ENCODE results near the gene ZBTB20.

The ZBTB20 gene

DNA sequence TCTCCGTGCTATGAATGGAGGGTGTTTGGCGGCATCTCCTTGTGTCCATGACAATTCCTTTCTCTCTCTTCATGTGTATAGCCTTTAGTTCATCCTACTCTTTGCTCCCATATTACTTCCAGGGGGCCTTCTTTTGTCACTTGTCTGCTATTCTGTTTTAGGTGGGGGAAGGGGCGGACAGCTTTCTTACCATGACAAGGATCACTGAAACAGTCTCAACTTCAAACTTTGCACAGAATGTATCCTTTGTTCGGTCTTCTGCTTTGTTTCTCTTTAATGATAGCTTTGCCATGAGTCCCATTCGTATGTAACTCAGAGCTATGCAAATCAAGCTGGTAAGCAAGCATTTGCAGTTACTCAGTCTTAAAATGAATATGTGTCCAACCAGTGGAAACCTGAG lies 559.1 kb downstream of the ZBTB20 start:
- no peak for DNase-seq (ENCODE audit: low read depth, low spot score)

DNA sequence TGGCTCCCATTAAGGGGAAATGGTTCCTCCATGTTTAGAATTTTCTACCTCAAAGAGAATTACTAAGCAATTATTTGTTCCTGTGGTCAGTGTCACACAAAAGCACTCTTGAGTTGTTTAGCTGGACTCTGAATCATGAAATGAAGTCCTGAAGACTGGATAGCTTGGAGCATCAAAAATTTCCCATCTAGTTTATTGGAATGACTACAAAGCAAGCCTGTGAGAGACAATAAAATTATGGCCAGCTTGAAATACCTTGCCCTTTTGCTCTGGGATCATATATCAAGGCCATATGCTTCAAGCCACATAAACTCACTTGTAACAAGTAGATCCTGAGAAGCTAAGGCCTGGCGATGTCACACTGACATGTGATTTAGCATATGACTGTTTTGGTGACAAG lies 561.0 kb downstream of the ZBTB20 start:
- no peak for DNase-seq (ENCODE audit: low read depth, low spot score)

DNA sequence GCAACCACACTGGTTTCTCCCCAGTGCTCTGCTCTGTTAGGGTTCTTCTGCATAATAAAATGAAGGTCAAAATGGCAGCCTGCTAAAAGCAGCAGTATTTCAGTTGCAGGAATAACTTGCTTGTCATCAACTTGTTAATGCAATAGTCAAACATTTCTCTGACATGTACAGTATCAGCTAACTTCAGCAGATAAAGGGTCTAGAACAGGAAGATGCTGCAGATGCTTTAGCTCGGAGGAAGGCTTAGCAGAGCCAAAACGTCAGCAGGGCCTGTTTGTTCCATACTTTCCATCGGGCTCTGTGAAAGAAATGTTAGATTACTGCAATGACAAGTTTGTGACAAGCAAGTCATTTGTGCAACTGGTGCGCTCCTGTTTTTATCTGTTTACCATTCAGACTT lies 561.4 kb downstream of the ZBTB20 start:
- no peak for DNase-seq (ENCODE audit: low read depth, low spot score)

DNA sequence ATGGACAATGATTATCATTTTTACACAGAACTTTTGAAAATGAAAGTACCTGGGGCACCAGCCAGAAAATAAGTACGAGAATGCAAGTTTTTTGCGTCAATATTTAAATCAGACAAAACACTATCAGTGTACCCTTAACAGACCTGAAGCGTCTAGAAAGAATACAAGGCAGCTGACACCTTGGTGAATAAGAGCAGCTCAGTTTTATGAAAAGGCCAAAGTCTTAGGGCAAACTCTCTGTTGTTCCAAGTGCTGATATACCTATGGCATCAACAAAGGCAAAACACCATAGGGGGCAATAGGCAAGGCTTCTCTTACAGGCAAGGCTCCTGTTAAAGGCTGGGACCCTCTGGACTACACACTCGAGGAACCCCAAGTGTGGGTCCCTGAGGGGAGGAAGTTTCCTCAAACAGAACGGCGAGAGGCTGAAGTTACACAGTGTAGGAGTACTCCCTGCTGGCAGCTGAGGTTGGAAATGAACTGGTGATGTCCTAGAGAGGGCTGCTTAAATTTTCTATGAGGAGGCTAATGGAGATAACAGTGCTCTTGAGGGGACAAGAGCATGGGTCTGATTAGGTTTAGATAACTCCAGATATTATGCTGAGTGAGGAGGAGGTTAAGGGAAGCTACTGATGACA lies 562.2 kb downstream of the ZBTB20 start:
- DNase-seq (ENCODE audit: low read depth, low spot score), result no peak

DNA sequence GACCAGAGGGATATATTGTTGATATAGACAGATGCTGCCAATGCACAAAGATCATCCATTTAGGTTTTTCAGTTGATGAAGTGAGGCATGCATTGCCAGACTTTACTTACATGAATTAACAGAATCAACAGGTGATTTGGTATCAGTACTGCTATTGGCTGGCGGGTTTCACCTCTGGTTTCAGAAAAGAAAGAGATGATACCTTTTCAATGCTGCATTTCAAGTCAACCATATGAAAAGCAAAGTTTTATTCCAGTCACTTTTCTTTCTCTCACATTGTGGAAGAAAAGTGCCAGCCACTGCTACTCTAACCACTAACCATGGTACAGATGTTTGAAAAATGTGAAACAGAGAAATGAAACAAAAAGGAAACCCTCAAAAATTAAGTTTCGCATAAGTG lies 564.2 kb downstream of the ZBTB20 start:
- DNase-seq (ENCODE audit: low read depth, low spot score), result no peak

DNA sequence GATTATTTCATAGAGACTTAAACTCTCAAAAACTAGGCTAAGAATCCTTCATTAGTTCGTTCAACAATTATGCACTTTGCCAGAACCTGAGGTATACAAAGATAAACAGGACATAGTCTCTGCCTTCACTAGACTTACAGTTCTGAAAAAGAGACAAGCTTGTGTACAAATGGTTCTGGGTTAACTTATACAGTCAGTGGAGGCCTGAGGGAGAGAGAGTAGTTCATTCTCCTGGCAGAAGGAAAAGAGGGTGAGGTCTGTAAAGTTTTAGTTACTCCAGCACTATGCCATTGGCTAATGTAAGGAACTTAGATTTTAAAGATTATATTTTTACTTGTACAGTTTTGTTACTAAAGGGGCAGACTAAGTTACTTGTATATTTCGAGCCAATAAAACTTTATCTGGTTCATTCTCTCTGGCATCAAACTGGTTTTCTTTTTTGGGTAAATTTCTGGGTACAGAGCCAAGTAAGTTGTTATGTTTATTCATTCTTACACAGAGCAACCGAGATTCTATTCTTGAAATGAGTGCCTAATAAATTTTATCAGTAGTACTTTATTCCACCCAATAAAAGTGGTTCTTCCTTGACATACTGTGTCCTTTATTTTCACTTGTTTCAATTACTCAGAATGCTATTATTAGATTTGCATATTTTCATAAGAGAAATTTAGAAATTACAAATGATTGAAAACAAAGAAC lies 574.6 kb downstream of the ZBTB20 start:
- no peak for DNase-seq (ENCODE audit: low read depth, low spot score)

DNA sequence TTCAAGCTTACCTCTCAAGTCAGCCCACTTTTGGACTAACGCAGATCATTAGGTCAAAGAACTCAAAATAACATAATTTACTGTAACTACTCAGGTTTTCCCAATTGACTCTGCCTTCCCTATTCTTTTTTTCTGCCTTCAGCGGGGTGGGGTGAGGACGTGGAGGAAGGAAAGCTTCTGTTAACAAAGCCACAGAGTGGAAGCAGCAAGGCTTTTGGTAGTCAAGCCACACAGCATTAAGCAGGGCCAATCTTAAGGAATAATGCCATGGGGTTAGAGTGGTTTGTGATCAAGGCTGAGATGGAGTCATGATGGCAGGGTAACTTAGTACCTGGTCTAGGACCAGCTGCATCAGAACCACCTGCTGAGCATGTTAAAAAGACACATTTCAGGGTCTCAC lies 575.7 kb downstream of the ZBTB20 start:
- no peak for DNase-seq (ENCODE audit: low read depth, low spot score)

DNA sequence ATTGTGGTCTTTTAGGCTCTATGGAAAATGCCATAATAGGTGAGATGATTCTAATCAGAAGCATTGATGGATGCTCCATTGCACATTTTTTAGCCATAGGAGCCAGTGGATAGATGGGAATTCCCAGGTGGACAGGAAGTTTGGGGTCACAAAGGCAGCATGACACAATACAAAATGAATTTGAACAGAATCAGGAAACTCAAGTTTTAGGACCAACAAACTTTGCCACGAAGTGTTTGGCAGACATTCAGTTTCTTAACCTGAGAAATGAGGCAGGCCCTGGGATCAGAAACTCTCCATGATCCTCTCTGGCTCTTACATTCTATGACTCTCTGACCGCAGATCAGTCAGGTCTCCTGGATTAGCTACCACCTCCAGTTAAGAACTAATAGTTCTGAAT lies 577.9 kb downstream of the ZBTB20 start:
- DNase-seq (ENCODE audit: low read depth, low spot score), result no peak

DNA sequence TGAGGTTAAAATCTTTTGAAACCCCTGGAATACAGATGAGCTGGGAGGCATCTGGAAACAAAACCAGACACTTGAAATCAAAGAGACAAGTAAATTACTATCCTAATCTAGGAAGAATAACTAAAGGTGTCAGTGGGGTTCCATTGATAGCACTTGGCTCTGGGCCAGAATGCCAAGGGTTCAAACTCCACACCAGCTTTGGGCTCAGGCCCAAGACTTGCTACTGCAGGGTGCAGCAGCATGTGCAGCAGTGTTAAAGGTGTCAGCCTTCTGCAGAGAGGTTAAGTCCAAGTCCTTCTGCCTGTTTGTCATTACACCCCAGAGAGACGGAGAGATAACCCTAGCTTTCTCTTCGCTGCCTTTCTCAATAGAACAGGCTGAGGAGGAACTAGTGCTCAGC lies 579.3 kb downstream of the ZBTB20 start:
- DNase-seq (ENCODE audit: low read depth, low spot score), result no peak

DNA sequence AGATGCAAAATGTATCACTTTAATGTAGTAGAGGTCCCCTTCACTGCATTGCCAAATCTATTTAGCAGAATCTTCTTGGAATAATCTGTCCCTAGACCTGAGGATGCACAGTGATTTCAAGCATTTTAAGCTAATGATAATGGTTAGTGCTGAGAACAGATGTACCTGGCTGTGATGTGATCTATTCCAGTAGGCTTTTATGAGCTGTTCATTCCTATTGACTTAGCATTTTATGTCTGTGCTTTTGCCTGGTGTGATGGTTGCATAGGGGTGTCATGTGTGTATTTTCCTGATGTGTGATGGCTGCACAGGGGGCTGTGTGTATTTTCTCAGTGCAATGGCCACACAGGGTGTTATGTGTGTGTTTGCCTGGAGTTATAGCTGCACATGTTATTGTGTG lies 580.3 kb downstream of the ZBTB20 start:
- no peak for DNase-seq (ENCODE audit: low read depth, low spot score)

DNA sequence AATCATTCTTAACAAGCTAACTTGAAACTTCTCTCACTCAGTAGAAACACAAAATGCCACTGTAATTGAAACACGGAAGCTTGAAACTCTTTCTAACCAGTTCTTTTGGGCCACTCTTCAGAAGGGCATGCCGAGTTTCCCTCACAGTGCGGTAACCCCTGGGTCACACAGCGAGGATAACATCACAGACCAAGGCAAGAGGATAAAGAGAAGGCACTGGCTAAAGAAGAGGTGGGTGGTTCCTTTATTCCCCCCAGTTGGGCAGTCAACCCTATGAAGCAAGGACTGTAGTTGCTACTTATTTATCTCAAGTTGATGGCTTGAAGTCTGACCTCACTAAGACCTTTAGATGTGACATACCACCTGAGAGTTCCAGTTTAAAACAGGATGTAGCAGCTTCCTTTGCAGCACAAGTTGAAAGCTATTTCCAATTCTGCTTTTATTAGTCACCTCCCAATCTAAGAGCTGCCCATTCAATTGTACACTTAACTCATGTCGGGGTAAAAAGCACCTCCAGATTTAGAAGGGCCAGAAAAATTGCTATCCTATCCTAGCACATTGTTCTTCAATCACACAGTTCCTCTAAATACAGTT lies 580.8 kb downstream of the ZBTB20 start:
- no peak for DNase-seq (ENCODE audit: low read depth, low spot score)

DNA sequence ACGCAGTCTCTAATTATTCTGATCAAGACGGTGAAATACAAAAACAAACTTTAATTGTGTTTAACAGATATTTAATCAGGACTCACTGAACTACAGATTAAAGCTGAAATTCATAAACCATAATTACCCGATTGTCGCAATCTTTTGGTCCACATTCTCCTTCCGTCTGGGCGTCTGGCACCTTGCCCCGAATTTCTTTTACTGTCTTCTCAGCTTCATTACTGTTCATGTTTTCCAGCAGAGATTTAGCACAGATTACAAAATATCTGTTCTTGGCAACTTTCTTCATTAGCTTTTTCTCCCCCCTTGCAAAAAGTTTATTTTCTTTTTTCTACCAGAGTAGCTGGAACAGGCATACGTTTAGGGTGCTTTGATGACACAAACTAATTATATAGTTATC lies 581.9 kb downstream of the ZBTB20 start:
- no peak for DNase-seq (ENCODE audit: low read depth, low spot score)

DNA sequence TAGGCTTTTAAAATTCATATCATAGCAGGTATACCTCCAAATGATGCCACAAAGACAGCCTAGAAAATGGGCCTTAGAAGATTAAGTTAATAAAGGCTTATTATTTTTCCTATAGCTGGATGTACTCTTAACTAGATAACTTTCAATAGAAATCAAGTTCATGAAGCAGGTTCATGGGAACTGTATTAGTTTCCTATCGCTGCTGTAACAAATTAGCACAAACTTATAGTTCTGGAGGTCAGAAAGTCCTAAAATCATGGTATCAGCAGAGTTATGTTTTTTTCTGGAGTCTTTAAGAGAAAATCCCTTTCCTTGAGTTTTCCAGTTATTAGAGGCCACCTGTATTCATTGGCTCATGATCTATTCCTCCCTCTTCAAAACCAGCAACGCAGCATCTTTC lies 583.4 kb downstream of the ZBTB20 start:
- no peak for DNase-seq (ENCODE audit: low read depth, low spot score)

DNA sequence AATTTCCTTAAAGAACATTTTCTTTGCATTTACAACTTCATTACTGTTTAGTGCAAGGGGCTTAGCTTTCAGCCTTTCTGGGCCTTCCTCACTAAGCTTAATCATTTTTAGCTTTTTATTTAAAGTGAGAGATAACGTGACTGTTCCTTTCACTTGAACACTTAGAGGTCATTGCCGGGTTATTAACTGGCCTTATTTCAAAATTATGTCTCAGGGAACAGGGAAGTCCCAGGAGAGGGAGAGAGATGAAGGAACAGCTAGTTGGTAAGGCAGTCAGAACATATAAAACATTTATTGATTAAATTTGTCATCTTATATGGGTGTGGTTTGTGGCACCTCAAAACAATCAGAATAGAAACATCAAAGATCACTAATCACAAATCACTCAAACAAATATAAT lies 584.5 kb downstream of the ZBTB20 start:
- no peak for DNase-seq (ENCODE audit: low read depth, low spot score)

DNA sequence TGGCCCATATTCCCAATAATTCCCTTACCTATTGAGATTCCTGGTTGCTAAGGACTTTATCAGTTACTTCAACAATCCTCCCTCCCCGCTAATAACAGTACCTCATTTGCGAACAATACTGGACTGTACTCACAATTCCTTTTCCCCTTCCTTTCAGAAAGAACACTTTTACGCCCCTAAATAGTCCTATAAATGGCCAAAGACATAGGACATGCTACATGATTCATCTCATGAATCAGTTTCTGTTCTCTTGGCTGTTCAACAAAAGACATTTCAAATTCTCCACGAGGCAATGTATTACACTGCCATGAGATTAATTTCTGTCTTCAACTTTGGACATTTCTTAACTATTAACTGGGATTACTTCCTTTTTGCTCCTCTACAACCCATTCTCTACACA lies 588.8 kb downstream of the ZBTB20 start:
- no peak for DNase-seq (ENCODE audit: low read depth, low spot score)

DNA sequence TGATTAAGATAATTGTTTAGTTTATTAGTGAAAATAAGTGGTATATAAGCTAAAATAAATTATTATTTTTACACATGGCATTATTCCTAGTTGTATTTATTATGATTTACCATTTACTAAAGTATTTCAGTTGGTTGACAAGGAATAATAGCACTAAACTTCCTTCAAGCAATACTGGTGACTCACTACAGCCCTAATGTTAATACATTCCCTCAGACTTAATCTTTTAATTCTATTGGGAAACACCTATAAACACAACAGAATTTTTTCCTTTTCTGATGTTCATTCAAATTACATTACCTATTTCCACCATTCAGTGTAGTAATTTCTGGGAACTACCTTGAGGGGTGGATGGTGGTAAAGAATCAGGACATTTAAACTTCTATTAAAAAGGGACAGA lies 589.3 kb downstream of the ZBTB20 start:
- DNase-seq (ENCODE audit: low read depth, low spot score), result no peak

DNA sequence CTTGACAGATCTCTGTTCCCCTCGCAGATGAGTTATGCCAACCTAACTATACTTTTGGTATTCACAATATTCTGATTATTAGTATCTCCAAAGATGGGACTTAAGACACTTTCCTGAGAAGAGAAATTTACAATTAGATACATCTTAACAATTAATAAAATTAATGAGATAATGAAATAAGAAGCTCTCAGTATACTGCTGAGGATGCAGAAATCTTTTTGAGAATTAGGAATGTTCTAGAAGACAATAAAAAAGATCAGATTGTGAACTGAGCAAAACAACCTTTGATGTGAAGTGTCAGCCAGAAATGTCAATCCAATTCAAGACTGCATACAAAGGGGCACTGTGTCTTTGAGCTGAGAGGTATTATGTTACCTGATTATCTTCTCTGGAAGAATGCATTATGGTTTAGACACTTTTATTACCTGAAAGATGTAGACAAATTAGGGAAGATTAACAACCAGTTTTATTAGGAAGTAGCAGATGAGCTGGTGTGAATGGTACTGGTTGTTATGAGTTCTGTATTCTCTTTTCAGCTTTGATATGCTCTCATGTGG lies 590.4 kb downstream of the ZBTB20 start:
- DNase-seq (ENCODE audit: low read depth, low spot score), result no peak

DNA sequence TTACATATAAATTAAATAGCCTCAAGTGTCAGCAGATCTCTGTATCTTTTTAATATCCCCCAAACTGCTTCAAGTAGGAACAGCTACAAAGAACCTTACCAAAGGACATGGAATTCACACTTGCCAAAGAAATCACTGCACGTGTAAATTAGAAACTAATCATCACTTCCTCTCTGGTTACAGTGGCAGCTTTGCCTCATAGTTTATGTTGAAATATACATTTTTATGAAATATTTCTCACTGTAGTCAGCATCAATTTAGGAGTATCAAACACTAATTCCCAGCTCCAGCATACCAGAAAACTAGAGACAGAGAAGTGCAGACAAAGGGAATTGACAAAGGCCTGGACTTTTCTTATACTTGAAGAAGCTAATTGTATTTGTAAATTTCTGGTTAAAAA lies 592.4 kb downstream of the ZBTB20 start:
- no peak for DNase-seq (ENCODE audit: low read depth, low spot score)

DNA sequence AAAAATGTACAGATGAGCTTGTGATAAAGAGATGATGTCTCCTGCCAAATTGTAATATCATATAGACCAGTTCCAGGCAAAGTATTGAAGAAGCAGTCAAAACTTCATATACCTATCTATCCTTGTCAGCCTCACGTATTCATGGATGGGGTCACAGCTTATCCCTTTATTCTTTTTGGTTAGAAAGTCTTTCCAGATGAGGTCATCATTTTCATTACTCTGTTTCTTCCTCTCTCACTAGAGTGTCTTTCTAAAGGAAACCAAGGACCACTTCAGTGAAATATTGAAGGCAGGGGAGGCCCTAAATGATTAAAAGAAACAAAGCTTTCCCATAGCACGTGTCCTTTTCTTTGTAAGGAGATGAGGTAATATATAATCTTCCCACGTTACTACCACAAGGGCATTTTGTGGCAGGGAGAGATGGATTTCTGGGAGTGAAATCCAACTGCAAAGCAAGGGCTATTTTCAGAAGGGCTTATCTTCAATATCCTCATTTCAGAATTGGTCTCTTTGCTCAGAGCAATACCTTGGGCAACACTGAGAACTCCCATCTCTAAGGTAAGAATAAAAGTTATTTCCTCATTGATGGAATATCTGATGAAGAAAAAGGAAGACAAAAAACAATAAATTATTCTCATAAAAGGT lies 593.0 kb downstream of the ZBTB20 start:
- no peak for DNase-seq (ENCODE audit: low read depth, low spot score)

DNA sequence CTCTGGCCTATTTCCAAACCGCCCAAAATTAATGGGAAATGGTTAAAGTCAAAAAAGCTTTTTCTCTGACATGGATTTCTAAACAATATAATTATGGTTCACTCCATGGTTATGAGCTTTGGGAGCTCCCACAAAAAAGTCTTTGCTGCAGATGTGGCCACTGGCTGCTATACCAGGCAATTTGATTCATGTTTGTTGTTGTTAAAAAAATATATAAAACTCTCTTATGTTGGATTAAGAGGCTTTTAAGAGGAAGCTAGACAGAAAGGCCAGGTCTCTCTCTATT lies 594.6 kb downstream of the ZBTB20 start:
- DNase-seq (ENCODE audit: low read depth, low spot score), result no peak

DNA sequence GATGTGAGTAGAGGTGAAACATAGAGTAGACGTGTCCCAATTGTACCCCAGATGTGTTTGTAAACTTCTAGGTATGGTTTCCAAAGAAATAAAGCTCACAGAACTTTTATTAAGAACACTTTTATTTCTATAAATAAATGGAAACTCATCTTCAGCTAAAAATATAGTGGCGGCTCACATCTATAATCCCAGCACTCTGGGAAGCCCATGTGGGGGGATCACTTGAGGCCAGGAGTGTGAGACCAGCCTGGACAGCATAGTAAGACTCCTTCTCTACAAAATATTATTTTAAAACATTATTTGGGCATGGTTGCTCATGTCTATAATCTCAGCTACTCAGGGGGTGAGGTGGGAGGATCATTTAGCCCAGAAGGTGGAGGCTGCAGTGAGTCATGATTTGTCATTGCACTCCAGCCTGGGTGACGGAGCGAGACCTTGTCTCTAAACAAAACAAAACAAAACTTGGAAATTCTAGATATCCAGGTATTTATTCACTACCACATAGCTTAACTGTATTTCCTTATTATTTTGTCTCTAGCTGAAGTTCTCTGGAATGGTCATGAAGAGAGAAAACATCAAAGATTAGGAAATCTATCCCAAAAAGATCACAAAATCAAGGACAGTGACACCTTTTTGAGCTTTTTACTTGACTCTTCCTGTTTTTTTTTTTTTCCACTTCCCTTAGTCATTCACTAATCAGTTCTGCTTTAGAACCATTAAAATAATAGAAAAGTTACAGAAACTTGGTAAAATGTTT lies 595.1 kb downstream of the ZBTB20 start:
- DNase-seq (ENCODE audit: low read depth, low spot score), result no peak

DNA sequence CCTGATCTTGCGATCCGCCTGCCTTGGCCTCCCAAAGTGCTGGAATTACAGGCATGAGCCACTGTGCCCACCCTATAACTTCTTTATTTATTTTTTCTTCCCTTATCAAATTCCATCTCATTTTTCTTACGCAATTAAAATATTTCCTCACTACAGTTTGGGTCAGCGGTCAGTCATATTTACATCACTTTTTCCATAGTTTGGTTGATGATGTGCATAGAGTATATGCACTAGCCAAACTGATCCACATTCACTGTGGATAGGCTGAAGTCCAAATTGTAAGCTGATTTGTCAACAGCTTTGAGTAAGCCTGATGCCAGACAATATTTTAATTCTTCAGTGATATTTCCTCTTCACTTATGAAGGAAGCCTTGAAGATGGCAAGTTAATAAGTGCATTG lies 596.9 kb downstream of the ZBTB20 start:
- DNase-seq (ENCODE audit: low read depth, low spot score), result no peak

Data from smooth muscle cell of the brain vasculature (primary cell).